Activated CD4-positive, alpha-beta T cell treated with anti-CD3 and anti-CD28 coated beads, Interleukin-10, Interleukin-2, amounts not matched to agents 100 ng/mL and 50 ng/mL, durations not matched to agents 16 hours and 8 hours (primary cell): ENCODE data around the gene MSI2.

Source experiments
- DNase-seq: peaks from one replicate; pipeline ENCODE4 v3.0.0-alpha.2; 2020

The MSI2 gene

DNA sequence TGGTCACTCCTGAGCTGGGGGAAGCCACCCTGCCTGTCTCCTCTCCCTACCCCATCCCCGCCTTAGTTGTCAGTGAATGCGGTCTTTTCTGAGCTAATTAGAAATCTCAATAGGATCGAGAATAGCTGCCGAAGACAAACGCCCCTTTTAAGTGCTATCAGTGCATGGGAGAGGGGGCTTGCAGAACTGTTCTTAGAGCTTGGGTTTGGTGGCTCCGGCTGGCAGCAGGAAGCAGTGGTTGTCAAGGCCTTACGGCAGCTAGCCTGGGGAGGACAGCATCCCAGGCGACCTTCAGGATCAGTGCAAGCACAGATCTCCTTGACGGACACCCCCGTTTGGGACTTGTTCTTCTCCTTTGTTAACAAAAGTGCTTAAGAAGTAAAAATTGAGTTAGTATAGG lies 293.7 kb downstream of the MSI2 start:
- DNase-seq = no peak

DNA sequence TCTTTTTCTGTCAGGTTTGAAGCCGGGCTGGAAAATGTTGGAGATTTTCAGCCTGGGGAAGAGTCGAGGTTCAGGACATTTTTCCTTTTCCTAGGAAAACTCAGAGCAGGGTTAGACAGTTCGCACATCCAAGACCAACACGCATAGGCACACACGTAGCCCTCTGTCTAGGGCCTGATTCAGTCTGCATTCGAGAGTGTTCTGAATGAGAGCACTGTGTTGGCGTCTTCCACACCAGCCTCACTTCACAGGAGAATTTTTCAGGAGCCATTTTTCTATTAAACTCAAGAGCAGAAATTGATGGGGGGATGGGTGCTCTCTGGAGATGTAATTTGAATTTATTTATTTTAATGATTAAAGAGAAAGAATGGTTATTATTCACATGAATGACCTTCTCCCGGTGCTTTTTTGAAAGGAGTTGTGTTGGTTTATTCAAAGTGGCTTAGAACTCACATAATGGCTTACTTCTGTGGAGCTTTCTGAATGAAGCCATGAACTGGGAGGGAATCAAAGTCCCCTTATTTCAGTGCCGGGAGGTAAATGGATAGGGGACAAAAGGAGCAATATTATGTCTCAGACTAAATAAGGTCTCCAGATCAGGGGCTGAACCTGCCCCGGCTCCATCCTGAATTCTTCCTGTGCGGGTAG lies 294.5 kb downstream of the MSI2 start:
- DNase-seq = no peak

DNA sequence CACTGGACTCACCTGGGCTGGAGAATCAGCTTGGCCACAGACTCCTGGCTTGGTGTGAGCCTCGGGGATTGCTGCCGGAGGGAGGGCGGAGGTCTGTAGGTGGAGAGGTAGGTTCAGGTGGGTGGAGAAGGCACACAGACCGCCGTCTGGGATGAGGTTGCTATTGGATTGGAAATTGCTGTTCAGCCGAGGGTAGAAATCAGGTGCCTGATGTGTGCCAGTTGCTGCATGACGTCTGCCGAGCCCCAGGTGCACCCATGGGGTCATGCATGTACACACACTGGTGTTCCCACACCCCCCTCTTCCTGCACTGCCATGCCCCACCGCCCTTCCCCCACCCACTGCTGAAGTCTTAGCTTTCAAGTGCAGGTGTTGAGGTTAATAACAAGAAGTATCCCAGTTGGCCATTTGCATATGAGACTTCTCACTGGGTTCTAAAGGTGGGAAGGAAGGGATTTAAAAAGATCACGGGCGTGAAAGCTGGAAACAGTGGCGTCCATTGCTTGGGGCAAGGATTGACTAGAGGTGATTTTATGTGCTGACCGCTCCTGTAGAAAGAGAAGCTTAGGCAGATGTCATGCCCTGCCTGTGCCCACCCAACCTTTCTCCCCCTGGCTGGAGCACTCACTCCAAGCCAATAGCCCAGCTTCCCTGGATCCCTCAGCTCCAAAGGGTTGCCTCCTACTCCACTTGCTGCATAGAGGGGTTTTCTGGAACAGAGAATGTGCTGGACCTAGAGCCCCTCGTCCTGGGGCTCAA lies 295.2 kb downstream of the MSI2 start:
- no peak for DNase-seq

DNA sequence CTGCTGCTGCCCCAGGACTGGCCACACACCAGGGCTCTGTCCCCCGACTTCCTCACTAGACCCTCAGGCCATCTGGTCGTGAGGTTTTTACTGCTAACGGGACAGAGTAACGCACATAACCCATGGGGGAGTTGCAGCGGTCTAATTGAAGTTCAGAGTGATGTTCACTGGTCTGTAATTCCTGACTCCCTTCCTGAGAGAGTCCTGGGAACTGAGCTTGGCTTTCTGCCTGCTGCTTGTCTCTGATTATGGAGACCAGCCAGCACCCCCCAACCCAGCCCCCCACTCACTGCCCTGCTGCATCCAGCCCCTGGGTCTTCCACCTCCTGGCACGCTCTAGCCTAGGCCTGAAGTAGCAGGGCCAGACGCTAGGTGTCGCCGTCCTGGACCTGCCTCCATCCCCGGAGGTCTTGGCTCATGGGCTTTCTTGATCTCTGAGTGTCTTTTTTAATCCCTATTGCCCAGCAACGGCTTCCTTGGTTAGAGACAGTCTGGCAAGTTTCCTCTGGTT lies 295.8 kb downstream of the MSI2 start:
- peak; percentile 17 for DNase-seq

DNA sequence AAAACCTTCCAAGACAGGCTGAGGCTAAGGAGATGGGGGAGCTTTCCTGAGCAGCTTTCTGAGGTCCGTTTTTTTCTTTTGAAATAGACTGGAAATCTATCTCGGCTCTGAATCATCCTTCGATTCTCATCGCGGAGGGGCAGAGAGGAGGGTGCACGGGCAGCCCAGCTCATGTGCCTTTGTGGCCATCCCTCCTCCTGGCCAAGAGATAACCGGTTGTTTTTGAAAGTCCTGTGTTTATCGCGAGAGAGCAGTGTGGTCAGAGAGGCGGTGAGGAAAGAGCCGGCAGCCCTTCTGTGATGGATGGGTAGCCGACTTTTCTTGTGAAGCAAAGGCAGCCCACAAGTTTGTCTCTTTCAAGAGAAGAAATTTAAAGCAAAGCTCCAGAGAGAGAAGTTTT lies 297.2 kb downstream of the MSI2 start:
- no peak for DNase-seq

DNA sequence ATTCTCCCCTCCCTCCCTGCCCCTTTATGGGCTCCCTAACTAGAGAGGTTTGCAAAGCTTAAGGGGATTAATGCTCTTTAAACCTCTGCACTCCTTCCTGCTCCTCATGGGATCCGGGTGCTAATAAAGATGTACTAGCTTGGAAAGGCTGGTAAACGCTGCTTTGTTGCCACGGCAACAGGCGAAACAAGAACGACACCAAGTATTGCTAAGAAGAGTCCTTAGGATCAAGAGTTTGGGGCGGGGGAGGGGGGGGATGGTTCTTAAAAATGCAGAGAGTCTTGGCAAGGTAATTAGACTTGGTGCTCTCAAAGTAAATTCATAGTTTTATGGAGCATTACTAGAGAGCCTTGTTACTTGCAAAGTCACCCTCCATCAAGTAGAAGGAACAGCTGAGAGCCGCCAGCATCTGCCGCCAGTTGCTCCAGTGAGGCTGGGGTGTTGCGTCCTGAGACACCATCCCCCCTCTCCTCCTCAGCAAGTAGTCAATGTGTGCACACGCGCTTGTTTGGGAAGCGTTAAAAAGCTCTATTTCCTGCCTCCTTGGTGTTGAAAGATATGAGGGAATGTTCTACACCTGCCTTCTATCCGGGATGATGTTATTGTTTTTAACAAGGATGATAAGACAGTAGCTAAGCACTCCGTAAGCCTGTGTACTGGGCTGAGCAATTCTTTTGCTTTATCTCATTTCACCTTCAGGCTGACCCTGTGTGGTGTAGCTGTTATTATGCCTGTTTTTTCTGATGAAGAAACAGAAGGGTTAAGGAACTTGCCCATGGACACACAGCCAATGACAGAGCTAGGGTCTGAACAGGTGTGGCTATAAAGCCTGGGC lies 297.9 kb downstream of the MSI2 start:
- DNase-seq = no peak

DNA sequence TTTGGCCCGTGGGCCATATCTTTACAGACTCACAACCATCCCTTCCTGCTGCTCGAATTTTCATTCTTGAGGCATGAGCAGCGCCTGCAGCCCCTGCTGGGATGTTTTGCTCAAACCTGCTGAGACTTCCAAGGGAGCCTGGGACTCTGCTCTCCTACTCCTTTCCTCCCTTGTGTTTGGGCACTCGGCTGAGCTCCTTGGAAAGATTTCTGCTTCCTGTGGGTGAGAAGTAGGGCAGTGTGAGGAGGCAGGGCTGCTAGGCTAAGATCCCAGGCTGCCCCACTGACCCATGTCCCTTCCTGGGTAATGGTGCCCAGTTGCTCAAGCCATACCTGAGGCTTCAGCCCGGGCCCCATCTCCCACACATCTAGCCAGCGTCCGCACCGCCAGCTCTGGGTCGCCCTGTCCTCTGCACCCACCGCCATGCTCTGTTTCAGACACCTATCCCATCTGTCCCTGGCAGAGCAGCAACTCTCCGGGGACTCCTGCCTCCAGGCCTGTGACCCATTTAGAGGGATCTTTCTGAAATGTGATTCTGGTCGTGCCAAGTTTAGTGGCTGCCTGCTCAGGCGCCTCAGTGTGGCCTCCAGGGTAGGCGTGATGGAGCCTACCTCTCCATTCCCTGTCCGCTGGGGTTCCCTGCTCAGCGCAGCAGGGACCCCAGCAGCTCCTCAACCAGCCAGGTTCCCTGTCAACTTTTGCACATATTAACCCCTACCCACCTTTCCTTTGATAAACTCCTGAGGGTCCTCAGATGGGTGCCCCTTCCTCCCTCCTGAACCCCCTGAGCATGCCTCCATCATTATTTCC lies 298.7 kb downstream of the MSI2 start:
- DNase-seq = no peak

DNA sequence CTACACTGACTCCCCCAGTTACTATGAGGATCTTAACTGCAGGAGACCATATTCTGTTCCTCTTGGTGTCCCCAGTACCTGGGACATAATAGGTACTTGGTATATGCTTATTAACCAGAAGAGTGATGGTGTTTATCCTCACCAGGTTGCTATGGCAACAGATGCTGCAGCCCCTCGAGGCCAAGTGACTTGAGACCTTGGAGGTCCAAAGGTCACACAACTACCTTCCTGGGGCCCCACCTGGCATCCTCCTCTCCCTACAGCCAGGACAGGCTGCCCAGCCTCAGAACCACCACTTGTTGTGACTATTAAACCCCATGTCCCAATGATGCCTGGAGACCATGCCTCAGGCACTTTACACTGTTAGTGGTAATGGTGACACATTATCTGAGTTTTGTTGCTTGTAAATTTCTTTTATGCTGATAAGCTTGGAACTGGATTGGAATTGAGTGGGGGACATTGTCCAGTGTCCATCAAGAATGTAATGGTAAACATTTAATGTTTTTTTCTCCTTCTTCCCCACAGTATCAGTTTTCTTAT lies 299.4 kb downstream of the MSI2 start:
- no peak for DNase-seq

DNA sequence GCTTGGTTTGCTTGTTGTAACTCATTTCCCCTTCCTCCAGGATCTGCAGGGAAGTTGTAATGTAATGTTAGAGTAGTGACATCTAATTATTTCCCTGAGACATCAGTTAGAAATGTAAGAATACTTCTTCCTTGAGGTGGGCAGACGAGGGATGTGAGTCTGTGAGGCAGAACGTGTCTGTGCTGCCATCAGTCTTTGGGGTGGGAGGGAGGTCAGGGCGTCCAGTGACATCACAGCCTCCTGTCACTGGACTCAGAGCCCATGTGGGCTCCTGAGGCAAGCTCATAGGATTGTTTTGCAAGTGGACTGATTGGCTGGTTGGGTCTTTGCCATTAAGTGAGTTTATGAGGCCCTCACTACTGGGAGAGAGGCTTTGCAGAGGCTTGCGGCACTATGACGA lies 300.0 kb downstream of the MSI2 start:
- no peak for DNase-seq

DNA sequence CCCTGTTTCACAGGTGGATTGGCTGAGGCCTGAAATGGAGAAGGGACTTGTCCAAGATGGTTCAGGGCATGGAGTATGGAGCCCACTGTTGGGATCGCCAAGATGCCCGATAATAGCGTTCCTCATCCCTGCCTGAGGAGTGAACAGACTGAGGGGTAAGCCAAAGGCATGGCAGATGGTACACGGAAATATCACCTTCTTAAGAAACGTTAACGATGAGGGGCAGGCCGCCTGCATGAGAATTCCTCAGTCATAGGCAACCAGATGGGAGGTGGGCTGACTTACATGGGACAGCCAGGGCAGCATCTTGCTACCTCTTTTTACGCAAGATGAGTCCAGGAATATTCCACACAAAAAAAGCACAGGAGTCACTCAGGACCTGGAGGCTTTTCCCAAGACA lies 300.7 kb downstream of the MSI2 start:
- no peak for DNase-seq

DNA sequence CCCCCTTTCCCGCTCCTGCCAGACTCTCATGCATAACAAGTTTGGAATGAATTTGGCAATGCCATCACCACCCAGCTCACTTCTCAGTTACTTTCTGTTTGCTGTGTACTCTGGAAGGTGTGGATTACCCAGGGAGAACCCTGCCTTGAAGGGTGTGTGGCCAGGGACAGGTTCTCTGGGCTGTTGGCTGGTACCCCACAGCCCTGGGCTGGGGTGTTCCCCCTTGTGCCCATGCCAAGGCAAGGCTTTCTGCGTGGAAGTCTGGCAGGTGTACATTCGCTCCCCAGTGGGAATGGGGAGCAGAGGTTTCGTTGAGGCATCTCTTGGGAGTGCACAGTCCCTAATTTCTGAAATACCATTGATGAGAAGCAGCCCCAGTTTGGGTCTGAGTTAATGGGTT lies 301.1 kb downstream of the MSI2 start:
- DNase-seq = no peak

DNA sequence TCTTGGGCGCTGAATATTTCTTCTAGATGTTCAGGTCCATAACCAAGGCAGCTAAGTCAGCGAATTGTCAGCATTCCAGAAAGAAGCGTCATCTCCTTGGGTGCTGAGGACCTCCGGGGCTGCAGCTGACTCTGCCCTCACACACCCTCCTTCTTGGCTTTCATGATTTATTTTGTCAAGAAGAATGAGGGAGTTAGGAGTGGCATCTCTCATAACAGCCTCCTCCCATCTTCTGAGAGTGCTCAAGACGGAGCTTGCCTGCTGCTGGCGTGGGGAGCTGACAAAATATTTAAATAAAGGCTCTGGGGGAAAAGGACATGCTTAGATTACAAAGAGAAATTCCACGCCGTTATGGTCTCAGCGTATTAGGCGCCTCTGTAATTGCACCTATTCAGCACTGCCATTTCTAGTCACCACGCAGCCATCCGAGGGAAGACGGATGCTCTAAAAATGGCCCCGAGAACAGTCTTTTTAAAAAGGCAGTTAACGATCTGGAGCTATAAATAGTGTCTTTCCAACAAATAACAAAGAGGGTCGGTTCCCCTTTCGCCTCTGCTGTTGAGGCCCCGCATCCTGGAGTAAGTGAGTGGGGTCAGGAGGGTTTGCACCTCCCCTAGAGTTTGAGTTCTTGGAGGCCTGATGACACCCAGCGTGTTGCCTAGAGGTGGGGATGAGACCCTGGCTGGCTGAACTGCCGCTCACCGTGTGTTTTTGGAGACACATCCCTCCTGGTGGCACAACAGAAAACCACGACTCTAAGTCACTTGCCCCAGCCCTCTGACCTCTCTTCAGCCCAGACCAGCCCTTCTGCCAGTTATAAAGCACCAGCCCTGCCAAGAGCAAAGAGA lies 301.7 kb downstream of the MSI2 start:
- no peak for DNase-seq

DNA sequence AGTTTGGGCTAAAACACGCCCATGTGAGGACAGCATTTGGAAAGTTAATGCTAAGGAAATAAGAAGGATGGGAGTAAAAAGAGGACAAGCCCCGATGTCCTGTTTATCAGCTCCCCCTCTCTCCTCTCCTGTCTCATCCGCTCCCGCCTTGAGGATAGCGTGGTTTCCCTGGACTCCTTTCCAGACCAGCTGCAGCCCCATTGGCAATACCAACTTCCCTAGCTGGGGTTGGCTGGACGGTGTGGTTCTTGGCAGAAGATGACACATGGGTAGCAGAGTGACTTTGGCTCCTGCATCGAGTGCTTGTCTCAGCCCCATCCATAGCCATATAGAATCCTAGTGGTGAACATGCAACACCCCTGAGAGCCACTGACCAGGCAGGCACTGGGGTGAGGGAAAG lies 302.9 kb downstream of the MSI2 start:
- DNase-seq = no peak

DNA sequence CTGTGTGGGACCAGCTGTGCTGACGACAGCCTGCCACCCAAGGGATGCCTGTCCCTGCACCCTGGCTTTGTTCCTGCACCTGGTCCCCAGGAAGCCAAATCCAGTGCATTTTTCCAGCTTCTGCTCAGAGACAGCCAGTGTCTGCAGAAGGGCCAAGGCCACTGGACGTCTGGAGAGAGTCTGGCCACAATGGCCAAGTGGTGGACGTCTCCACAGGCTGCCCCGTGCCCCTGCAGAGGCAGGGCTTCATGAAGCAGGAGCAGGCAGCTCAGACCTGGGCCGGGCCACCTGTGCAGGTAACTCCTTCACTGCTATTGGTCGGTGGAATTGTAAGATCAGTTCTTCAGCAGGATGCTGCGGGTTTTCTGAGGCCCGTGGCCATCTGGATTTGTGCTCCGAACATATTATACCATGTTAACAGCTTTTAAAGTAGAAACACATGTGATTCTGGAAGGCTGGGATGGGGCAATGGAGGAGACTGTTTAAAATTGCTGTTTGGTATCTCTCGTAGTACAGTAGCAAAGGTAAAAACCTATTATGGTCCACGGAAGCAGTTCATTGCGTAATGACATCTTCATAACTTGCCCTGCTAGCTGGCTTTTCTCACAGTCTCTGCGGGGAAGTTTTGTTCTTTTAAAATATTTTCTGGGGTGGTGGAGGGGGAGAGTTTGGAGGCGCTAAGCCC lies 303.5 kb downstream of the MSI2 start:
- no peak for DNase-seq

DNA sequence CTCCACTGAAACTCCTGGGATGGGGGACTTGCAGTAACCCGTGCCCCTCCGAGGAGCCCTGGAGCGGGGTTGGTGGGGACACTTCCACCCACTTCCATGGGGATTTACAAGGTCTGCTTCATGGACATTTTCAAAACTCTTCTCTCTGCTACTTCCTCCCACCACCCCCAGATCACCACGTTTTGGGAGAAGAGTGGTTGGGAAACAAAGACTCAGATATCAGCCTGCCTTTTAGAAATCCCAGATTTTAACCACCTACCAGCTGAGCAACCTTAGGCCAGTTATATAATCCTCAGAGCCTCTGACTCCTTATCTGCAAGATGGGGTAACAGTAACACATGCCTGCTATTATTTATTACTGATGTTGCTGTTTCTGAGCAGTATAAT lies 304.0 kb downstream of the MSI2 start:
- DNase-seq = no peak

DNA sequence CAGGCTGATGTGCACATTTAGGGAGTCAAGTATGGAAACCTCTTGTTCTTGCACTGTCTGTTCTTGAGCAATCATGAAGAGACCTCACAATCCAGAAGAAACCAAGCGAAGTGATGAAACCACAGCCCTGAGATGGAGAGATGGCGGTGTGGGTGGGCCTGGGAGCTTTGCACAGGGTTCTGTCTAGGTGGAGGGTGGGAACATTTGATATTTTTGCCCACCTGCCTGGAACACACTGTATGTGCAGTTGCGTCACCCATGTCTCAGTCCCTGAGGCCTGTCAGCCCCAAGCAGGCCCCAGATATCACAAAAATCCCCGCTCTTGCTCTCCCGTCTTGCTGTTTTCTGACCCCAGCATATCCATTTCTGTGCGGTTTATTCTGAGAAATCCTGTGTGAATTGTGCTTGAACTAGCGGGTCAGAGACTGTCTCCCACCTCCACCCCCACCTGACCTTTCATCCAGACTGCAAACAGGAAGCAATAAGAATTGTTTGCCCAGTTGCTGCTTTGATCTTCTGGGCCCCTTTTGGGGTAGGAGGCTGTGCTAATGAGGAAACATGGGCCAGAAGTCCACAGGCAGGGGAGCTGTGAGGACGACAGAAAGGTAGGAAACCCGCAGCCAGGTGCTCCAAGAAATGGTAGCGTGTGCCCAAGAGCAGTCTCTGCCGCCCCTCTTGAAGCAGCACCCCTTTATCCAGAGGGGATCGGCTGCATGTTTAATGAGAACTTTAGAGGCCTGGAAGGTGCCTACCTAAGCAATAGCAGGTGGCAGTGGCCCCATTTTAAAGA lies 304.9 kb downstream of the MSI2 start:
- no peak for DNase-seq

DNA sequence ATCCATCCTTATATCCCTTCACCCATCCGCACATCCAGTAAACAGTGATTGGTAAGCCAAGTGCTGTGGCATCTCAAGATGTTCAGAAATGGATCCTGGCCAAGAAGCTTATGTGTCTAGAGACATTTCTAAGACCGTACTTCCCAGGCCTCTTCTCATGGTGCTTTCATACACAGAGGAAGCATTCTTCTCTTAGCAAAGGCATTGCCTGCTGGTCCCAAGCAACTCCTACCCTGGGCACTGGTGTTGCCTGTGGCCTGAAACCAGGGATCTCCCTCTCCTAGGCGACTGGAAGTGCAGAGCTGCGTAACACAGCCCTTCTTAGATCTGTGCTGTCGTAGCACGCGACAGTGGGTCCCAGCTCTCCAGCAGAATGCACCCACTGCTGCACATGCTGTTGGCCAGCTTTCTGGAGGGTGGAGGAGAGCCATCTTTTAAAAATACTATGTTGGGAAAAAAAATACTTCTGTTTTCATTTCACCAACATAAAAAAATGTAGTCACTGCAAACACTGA lies 305.9 kb downstream of the MSI2 start:
- DNase-seq = no peak

DNA sequence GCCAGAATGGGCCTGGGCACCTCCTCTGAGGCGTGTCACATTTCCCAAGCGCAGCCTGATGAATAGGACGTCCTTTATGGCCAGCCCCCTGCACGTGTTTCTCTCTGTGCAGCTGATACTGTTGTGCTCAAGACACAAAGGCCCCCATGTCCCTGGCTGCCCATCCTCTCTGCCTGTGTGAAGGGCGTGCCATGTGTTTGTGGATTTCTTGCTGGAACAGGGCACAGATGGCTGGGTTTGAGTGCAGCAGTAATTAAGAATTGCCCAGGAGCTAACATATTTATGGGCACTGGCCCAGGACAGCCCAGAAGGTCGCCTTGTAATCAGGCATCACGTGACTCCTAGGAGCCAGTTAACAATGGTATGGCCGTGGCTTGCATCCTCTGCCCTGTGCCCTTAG lies 307.6 kb downstream of the MSI2 start:
- no peak for DNase-seq

DNA sequence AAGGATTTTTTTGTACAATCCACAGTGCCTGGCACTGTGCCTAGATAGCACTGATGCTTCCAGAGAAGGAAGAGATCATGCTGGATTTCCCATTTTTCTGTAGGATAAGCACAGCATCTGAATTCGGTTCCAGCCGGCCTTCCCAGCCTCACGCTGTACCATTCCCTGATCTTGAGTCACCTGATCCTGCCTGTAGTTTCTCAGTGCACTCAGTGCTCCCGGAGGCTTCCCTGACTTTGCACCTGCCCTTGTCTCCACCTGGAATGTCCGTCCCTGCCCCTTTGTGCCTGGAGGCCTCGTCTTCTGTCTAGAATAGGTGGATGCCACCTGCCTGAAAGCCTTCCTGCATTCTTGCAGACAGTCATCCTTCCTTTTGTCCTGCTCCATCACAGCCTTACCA lies 308.9 kb downstream of the MSI2 start:
- no peak for DNase-seq

DNA sequence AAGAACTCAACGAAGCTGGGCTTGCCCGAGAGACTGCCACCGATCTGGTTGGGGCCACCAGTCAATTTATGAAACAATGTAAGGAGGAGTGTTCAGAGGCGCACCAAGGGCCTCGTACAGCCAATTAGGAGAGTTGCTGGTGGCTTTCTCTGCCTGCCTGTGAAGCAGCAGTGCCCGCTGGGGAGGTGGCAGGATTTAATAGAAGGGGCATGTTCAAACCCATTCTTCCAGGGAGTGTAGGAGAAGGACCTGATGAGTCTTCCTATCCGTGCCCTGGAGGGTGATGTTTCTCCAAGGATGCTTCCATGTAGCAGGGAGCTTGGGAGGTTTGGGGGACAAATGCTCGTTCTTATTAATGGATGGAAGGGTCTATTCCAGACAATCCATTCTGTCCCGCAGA lies 310.4 kb downstream of the MSI2 start:
- no peak for DNase-seq
